HepG2 (cell line): ENCODE results near the gene TANGO2. TPM values are rescaled to one million over a fixed set of nuclear protein-coding genes. Genes with fewer than 3 reads are reported as not detected.

Experiments
- ARID4A ChIP-seq: sonication (generic); formaldehyde crosslinking; IDR thresholded peaks from 2 replicates; pipeline ENCODE4 v1.5.0; 2020; ENCODE audit warnings: mild to moderate bottlenecking, missing genetic modification reagents, borderline replicate concordance
- ARNTL ChIP-seq: sonication (generic); formaldehyde crosslinking; IDR thresholded peaks from 2 replicates; pipeline ENCODE4 v1.4.0; 2020; ENCODE audit warnings: mild to moderate bottlenecking, missing genetic modification reagents
- ATF3 ChIP-seq: sonication (generic); formaldehyde crosslinking; IDR thresholded peaks from 2 replicates; pipeline ENCODE4 v1.4.0; 2020; ENCODE audit warnings: missing genetic modification reagents
- ATF7-NPFF ChIP-seq: sonication (generic); formaldehyde crosslinking; IDR thresholded peaks from 2 replicates; pipeline ENCODE4 v1.8.1; 2023; ENCODE audit warnings: mild to moderate bottlenecking, low read depth, missing genetic modification reagents, moderate library complexity
- FOXP1 ChIP-seq, 2 experiments: fragments of 450-650 bp in 1 of 2; IDR thresholded peaks; 2 replicates each; pipeline ENCODE4 v1.6.1; 2017 to 2018; ENCODE audit warnings: antibody characterized with exemption in 1 of 2
- HINFP ChIP-seq: sonication (generic); formaldehyde crosslinking; IDR thresholded peaks from 2 replicates; pipeline ENCODE4 v1.4.0; 2020; ENCODE audit warnings: low read depth, mild to moderate bottlenecking, missing genetic modification reagents
- IKZF5 ChIP-seq: IDR thresholded peaks from 2 replicates; pipeline ENCODE4 v1.6.1; 2018; ENCODE audit warnings: missing genetic modification reagents, mild to moderate bottlenecking, missing compliant biosample characterization
- MAFF ChIP-seq: IDR thresholded peaks from 2 replicates; pipeline ENCODE4 v1.6.1; 2011; ENCODE audit warnings: low read depth, low read length, improper control_type of control experiment
- PPARG ChIP-seq: conservative IDR thresholded peaks from 2 replicates; pipeline ENCODE4 v1.6.1; 2016; ENCODE audit warnings: missing biosample characterization, missing genetic modification reagents
- RARA ChIP-seq: IDR thresholded peaks from 2 replicates; pipeline ENCODE4 v1.6.1; 2016; ENCODE audit warnings: missing genetic modification reagents, missing compliant biosample characterization
- SIX1 ChIP-seq: sonication (generic); formaldehyde crosslinking; IDR thresholded peaks from 2 replicates; pipeline ENCODE4 v1.4.0; 2020; ENCODE audit warnings: missing genetic modification reagents, borderline replicate concordance
- SRSF4 ChIP-seq: fragments of 200-400 bp; formaldehyde crosslinking; IDR thresholded peaks from one replicate; pipeline ENCODE4 v1.6.1; 2018; ENCODE audit warnings: mild to moderate bottlenecking, low read depth, low read length, moderate library complexity; ENCODE audit not compliant: poor library complexity, severe bottlenecking
- SYNCRIP ChIP-seq: fragments of 200-400 bp; formaldehyde crosslinking; IDR thresholded peaks from 2 replicates; pipeline ENCODE4 v1.6.1; 2018; ENCODE audit warnings: mild to moderate bottlenecking, low read depth, low read length; ENCODE audit not compliant: insufficient read depth
- ZBTB7A ChIP-seq: sonication (generic); formaldehyde crosslinking; IDR thresholded peaks from 2 replicates; pipeline ENCODE4 v1.8.0; 2022; ENCODE audit warnings: mild to moderate bottlenecking, missing genetic modification reagents
- ZNF276 ChIP-seq: sonication (generic); formaldehyde crosslinking; IDR thresholded peaks from 2 replicates; pipeline ENCODE4 v1.4.0; 2020; ENCODE audit warnings: mild to moderate bottlenecking, low read depth, missing genetic modification reagents
- ZNF34 ChIP-seq: sonication (generic); formaldehyde crosslinking; IDR thresholded peaks from 2 replicates; pipeline ENCODE4 v1.4.0; 2020; ENCODE audit warnings: mild to moderate bottlenecking, missing genetic modification reagents, borderline replicate concordance
- ZNF567 ChIP-seq: sonication (generic); formaldehyde crosslinking; IDR thresholded peaks from 2 replicates; pipeline ENCODE4 v1.8.1; 2023; ENCODE audit warnings: mild to moderate bottlenecking, missing genetic modification reagents, borderline replicate concordance
- polyA plus RNA-seq, 8 experiments: library from polyadenylated mRNA; depleted of rRNA in 3 of 8; stranded (reverse) in 7 of 8; unstranded in 1 of 8; fragments of >200 nt; fragmentation: Illumina TruSeq in 4 of 8; extraction: Trizol in 4 of 8; gene quantifications; 2 replicates each; pipeline versions ENCODE4 v1.2.1 to v1.2.3, GENCODE V29; 2011 to 2016; ENCODE audit warnings: low read depth in 4 of 8, missing spikeins in 1 of 8, mixed read lengths in 1 of 8; ENCODE audit not compliant: insufficient read depth in 1 of 8
- total RNA-seq, 5 experiments: library from RNA; depleted of rRNA; stranded (reverse); fragments of >200 nt; fragmentation: Illumina TruSeq; extraction: Trizol; gene quantifications; 2 replicates each; pipeline ENCODE4 v1.2.3, GENCODE V29; 2016; ENCODE audit warnings: low read depth in 1 of 5

TANGO2 gene
- total and polyA plus RNA-seq, 2 of the 13 experiments (the other 11 are each of a cell fraction or from before 2014, with no cell fraction given) = 12.9 to 14.8 TPM

GRCh38 chr22:19986410-19987341 lies 34.2 kb upstream of the TANGO2 start (continued):
- TF ChIP-seq SRSF4 (no peak), ARNTL (CRISPR knock-in tag) (no peak), HINFP (CRISPR knock-in tag) (no peak), SYNCRIP (no peak), FOXP1 (IDR thresholded peaks at IDR 0.05) (no peak), FOXP1 (CRISPR knock-in tag; IDR thresholded peaks at IDR 0.05) (no peak), ZNF567 (CRISPR knock-in tag) (no peak), ARID4A (peak; percentile 29; the same call in 1 of the 2 replicates), ATF7-NPFF (CRISPR knock-in tag) (peak; percentile 37; the same call in 1 of the 2 replicates), ATF3 (CRISPR knock-in tag) (no peak), ZNF276 (CRISPR knock-in tag) (no peak), IKZF5 (CRISPR knock-in tag) (no peak), RARA (CRISPR knock-in tag) (no peak), SIX1 (CRISPR knock-in tag) (no peak), ZNF34 (CRISPR knock-in tag) (no peak), ZBTB7A (CRISPR knock-in tag) (no peak), MAFF (no peak), PPARG (CRISPR knock-in tag) (no peak)
